Neural cell (in vitro differentiated cells): Measurements from ENCODE around the gene PSEN1. TPM values are rescaled to one million over a fixed set of nuclear protein-coding genes. Genes with fewer than 3 reads are reported as not detected.

Experiments
- H2AFZ ChIP-seq: fragments of 200-600, 300-800 bp; sonication (generic), shearing (Covaris generic); 2 replicates; pipeline ENCODE4 v1.6.0; 2014; ENCODE audit warnings: low read depth, mild to moderate bottlenecking, antibody characterized with exemption, low read length, moderate library complexity
- H3F3A ChIP-seq: fragments of 200-600 bp; shearing (Covaris generic); 2 replicates; pipeline ENCODE4 v1.6.1; 2016; ENCODE audit warnings: mild to moderate bottlenecking, moderate library complexity, mixed read lengths, antibody characterized with exemption, low read length; ENCODE audit not compliant: insufficient read depth, poor library complexity, severe bottlenecking
- H3K27ac ChIP-seq: fragments of 200-600, 300-800 bp; sonication (generic), shearing (Covaris generic); 2 replicates; pipeline ENCODE4 v1.5.1; 2014; ENCODE audit warnings: mild to moderate bottlenecking, low read length, moderate library complexity
- H3K27me3 ChIP-seq: fragments of 300-800, 200-600 bp; sonication (generic), shearing (Covaris generic); 2 replicates; pipeline ENCODE4 v1.6.0; 2014; ENCODE audit warnings: mild to moderate bottlenecking, low read depth, low read length, moderate library complexity; ENCODE audit not compliant: insufficient read depth
- H3K36me3 ChIP-seq: fragments of 300-800, 200-600 bp; sonication (generic), shearing (Covaris generic); 2 replicates; pipeline ENCODE4 v1.5.1; 2014; ENCODE audit warnings: mild to moderate bottlenecking, antibody characterized with exemption, low read length, moderate library complexity; ENCODE audit not compliant: insufficient read depth
- H3K4me2 ChIP-seq: fragments of 300-800, 200-600 bp; sonication (generic), shearing (Covaris generic); 2 replicates; pipeline ENCODE4 v1.6.0; 2014; ENCODE audit warnings: mild to moderate bottlenecking, low read length
- H3K4me3 ChIP-seq: fragments of 300-800, 200-600 bp; sonication (generic), shearing (Covaris generic); 2 replicates; pipeline ENCODE4 v1.5.1; 2014; ENCODE audit warnings: mild to moderate bottlenecking, low read length, moderate library complexity
- H3K79me2 ChIP-seq: fragments of 200-600 bp; shearing (Covaris generic); replicated peaks from 2 replicates; pipeline ENCODE4 v1.6.0; 2014; ENCODE audit warnings: mild to moderate bottlenecking, low read length, moderate library complexity; ENCODE audit not compliant: insufficient read depth
- H3K9ac ChIP-seq: fragments of 300-800, 200-600 bp; sonication (generic), shearing (Covaris generic); 2 replicates; pipeline ENCODE4 v1.6.1; 2016; ENCODE audit warnings: mild to moderate bottlenecking, low read length, mixed read lengths
- H3K9me2 ChIP-seq: fragments of 200-600 bp; shearing (Covaris generic); 2 replicates; pipeline ENCODE4 v1.6.1; 2016; ENCODE audit warnings: mild to moderate bottlenecking, low read length, mixed read lengths; ENCODE audit not compliant: insufficient read depth
- H3K9me3 ChIP-seq: fragments of 200-600, 300-800 bp; sonication (generic), shearing (Covaris generic); 2 replicates; pipeline ENCODE4 v1.6.1; 2016; ENCODE audit warnings: mild to moderate bottlenecking, mixed run types, low read length, moderate library complexity, mixed read lengths
- H4K20me1 ChIP-seq: fragments of 200-600 bp; shearing (Covaris generic); 2 replicates; pipeline ENCODE4 v1.6.1; 2016; ENCODE audit warnings: mild to moderate bottlenecking, mixed run types; ENCODE audit not compliant: insufficient read depth
- CTCF ChIP-seq: fragments of 450-650 bp; IDR thresholded peaks from 2 replicates; pipeline ENCODE4 v1.5.1; 2014; ENCODE audit warnings: antibody characterized with exemption, mild to moderate bottlenecking, moderate library complexity; ENCODE audit not compliant: poor library complexity, severe bottlenecking
- EP300 ChIP-seq: fragments of 450-650 bp; conservative IDR thresholded peaks from 2 replicates; pipeline ENCODE4 v1.6.1; 2014; ENCODE audit warnings: antibody characterized with exemption, mild to moderate bottlenecking, moderate library complexity; ENCODE audit not compliant: poor library complexity, severe bottlenecking
- EZH2 ChIP-seq: fragments of 200-600, 300-800 bp; shearing (Covaris generic), sonication (generic); IDR thresholded peaks from 2 replicates; pipeline ENCODE4 v1.6.1; 2014; ENCODE audit warnings: antibody characterized with exemption, low read length, borderline replicate concordance, mild to moderate bottlenecking; ENCODE audit not compliant: insufficient read depth, poor library complexity, severe bottlenecking
- MXI1 ChIP-seq: fragments of 450-650 bp; conservative IDR thresholded peaks from 2 replicates; pipeline ENCODE4 v1.6.1; 2014; ENCODE audit warnings: antibody characterized with exemption, mild to moderate bottlenecking; ENCODE audit not compliant: poor library complexity, severe bottlenecking
- POLR2AphosphoS5 ChIP-seq: IDR thresholded peaks from 2 replicates; pipeline ENCODE4 v1.6.1; 2012
- RAD21 ChIP-seq: fragments of 450-650 bp; conservative IDR thresholded peaks from 2 replicates; pipeline ENCODE4 v1.6.1; 2014; ENCODE audit warnings: antibody characterized with exemption, mild to moderate bottlenecking, moderate library complexity
- SMC3 ChIP-seq: fragments of 450-650 bp; conservative IDR thresholded peaks from 2 replicates; pipeline ENCODE4 v1.6.1; 2014; ENCODE audit warnings: antibody characterized with exemption, mild to moderate bottlenecking, moderate library complexity; ENCODE audit not compliant: poor library complexity
- TAF1 ChIP-seq: IDR thresholded peaks from 2 replicates; pipeline ENCODE4 v1.6.1; 2012; ENCODE audit warnings: low read depth
- polyA plus RNA-seq: library from polyadenylated mRNA; depleted of rRNA; stranded (reverse); fragments of >200 nt; gene quantifications from 2 replicates; pipeline ENCODE4 v1.2.3, GENCODE V29; 2014
- TF ChIP-seq, protein P1 (sequence below): IDR thresholded peaks from 2 replicates; pipeline ENCODE4 v1.6.1; 2012; ENCODE audit warnings: borderline replicate concordance

The PSEN1 gene
- polyA plus RNA-seq, 1 donor from 2014 or later = 40.3 TPM

DNA sequence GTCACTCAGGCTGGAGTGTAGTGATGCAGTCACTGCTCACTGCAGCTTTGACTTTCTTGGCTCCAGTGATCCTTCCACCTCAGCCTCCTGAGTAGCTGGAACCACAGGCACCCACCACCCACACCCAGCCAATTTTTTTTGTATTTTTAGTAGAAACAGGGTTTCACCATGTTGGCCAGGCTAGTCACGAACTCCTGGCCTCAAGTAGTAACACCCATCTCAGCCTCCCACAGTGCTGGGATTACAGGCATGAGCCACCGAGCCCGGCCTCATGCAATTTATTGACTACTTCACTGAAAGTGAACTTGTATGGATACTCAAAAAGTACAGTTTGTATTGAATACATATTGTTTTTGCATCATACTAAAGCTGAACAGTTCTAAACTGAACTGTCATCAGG is 9.1 kb downstream of the PSEN1 start:
- no peak overlapping the region for H3K4me2 ChIP-seq
- H2AFZ ChIP-seq = no peak overlapping the region
- H4K20me1 ChIP-seq = no peaks in the 10 kb centered on the region
- no peak overlapping the region for H3K27ac ChIP-seq
- TF ChIP-seq POLR2AphosphoS5 = no peak
- TF ChIP-seq SMC3 = no peak
- no peak for TF ChIP-seq EZH2
- TF ChIP-seq RAD21 = no peak
- TF ChIP-seq, protein P1, sequence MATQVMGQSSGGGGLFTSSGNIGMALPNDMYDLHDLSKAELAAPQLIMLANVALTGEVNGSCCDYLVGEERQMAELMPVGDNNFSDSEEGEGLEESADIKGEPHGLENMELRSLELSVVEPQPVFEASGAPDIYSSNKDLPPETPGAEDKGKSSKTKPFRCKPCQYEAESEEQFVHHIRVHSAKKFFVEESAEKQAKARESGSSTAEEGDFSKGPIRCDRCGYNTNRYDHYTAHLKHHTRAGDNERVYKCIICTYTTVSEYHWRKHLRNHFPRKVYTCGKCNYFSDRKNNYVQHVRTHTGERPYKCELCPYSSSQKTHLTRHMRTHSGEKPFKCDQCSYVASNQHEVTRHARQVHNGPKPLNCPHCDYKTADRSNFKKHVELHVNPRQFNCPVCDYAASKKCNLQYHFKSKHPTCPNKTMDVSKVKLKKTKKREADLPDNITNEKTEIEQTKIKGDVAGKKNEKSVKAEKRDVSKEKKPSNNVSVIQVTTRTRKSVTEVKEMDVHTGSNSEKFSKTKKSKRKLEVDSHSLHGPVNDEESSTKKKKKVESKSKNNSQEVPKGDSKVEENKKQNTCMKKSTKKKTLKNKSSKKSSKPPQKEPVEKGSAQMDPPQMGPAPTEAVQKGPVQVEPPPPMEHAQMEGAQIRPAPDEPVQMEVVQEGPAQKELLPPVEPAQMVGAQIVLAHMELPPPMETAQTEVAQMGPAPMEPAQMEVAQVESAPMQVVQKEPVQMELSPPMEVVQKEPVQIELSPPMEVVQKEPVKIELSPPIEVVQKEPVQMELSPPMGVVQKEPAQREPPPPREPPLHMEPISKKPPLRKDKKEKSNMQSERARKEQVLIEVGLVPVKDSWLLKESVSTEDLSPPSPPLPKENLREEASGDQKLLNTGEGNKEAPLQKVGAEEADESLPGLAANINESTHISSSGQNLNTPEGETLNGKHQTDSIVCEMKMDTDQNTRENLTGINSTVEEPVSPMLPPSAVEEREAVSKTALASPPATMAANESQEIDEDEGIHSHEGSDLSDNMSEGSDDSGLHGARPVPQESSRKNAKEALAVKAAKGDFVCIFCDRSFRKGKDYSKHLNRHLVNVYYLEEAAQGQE = no peak
- H3K36me3 ChIP-seq = no peaks in the 10 kb centered on the region
- H3K9me2 ChIP-seq = no peaks in the 10 kb centered on the region
- no peak overlapping the region for H3K4me3 ChIP-seq
- H3F3A ChIP-seq = no peaks in the 10 kb centered on the region
- peaks cover 43% of the 10 kb centered on the region for H3K79me2 ChIP-seq
- H3K9me3 ChIP-seq = no peaks in the 10 kb centered on the region
- no peaks in the 10 kb centered on the region for H3K27me3 ChIP-seq
- no peak overlapping the region for H3K9ac ChIP-seq

GRCh38 chr14:73146111-73146510 is 9.8 kb downstream of the PSEN1 start:
- H3K79me2 ChIP-seq = peaks cover 35% of the 10 kb centered on the region
- no peaks in the 10 kb centered on the region for H3K36me3 ChIP-seq
- H3F3A ChIP-seq = no peaks in the 10 kb centered on the region
- H4K20me1 ChIP-seq = no peaks in the 10 kb centered on the region
- H3K4me2 ChIP-seq = no peak overlapping the region
- H3K27ac ChIP-seq = no peak overlapping the region
- no peaks in the 10 kb centered on the region for H3K27me3 ChIP-seq
- no peak overlapping the region for H2AFZ ChIP-seq
- H3K9me2 ChIP-seq = no peaks in the 10 kb centered on the region
- no peak overlapping the region for H3K4me3 ChIP-seq
- H3K9me3 ChIP-seq = no peaks in the 10 kb centered on the region
- no peak overlapping the region for H3K9ac ChIP-seq
- TF ChIP-seq, protein P1 = no peak
- no peak for TF ChIP-seq EP300
- no peak for TF ChIP-seq MXI1
- TF ChIP-seq EZH2 = no peak
- TF ChIP-seq RAD21 = no peak
- no peak for TF ChIP-seq TAF1
- TF ChIP-seq POLR2AphosphoS5 = no peak
- TF ChIP-seq CTCF = no peak
- TF ChIP-seq SMC3 = no peak
